Loucy (cell line): ENCODE measurements around the gene HSF5.

ENCODE experiments used
- H2AFZ ChIP-seq: fragments of 200-600 bp; sonication (generic); 2 replicates; pipeline ENCODE4 v1.6.0; 2016; ENCODE audit warnings: antibody characterized with exemption, mild to moderate bottlenecking, low read length, moderate library complexity
- H3F3A ChIP-seq: fragments of 200-600 bp; 2 replicates; pipeline ENCODE4 v1.6.0; 2016; ENCODE audit warnings: antibody characterized with exemption, low read depth, mild to moderate bottlenecking
- H3K27me3 ChIP-seq: fragments of 200-600 bp; sonication (generic); 2 replicates; pipeline ENCODE4 v1.6.1; 2014; ENCODE audit warnings: low read length, mild to moderate bottlenecking; ENCODE audit not compliant: insufficient read depth, poor library complexity, severe bottlenecking
- H3K36me3 ChIP-seq: fragments of 200-600 bp; sonication (generic); 2 replicates; pipeline ENCODE4 v1.6.1; 2016; ENCODE audit warnings: low read length; ENCODE audit not compliant: insufficient read depth
- H3K4me1 ChIP-seq: fragments of 200-600 bp; sonication (generic); 2 replicates; pipeline ENCODE4 v1.5.1; 2014; ENCODE audit warnings: low read length, mild to moderate bottlenecking; ENCODE audit not compliant: insufficient read depth, poor library complexity, severe bottlenecking
- H3K4me2 ChIP-seq: fragments of 200-600 bp; sonication (generic); 2 replicates; pipeline ENCODE4 v1.6.0; 2014; ENCODE audit warnings: antibody characterized with exemption, low read length, low read depth, mild to moderate bottlenecking; ENCODE audit not compliant: poor library complexity, severe bottlenecking
- H3K4me3 ChIP-seq: fragments of 200-600 bp; sonication (generic); 2 replicates; pipeline ENCODE4 v1.5.1; 2014; ENCODE audit warnings: low read length, mild to moderate bottlenecking, mixed read lengths; ENCODE audit not compliant: poor library complexity, severe bottlenecking
- H3K79me2 ChIP-seq: fragments of 200-600 bp; sonication (generic); 2 replicates; pipeline ENCODE4 v1.6.1; 2014; ENCODE audit warnings: low read length; ENCODE audit not compliant: insufficient read depth
- H3K9ac ChIP-seq: fragments of 200-600 bp; sonication (generic); 2 replicates; pipeline ENCODE4 v1.6.0; 2014; ENCODE audit warnings: mild to moderate bottlenecking, low read depth, low read length, moderate library complexity; ENCODE audit not compliant: poor library complexity, severe bottlenecking
- H3K9me2 ChIP-seq: fragments of 200-600 bp; sonication (generic); replicated peaks from 2 replicates; pipeline ENCODE4 v1.6.1; 2016; ENCODE audit warnings: low read depth, low read length, mixed read lengths
- H3K9me3 ChIP-seq: fragments of 200-600 bp; sonication (generic); 2 replicates; pipeline ENCODE4 v1.6.1; 2014; ENCODE audit warnings: mild to moderate bottlenecking, antibody characterized with exemption, low read length, low read depth; ENCODE audit not compliant: insufficient read depth
- H4K20me1 ChIP-seq: fragments of 200-600 bp; sonication (generic); 2 replicates; pipeline ENCODE4 v1.6.0; 2014; ENCODE audit warnings: antibody characterized with exemption, low read length, mild to moderate bottlenecking; ENCODE audit not compliant: insufficient read depth, poor library complexity, severe bottlenecking
- EZH2phosphoT487 ChIP-seq: fragments of 200-600 bp; IDR thresholded peaks from 2 replicates; pipeline ENCODE4 v1.6.1; 2018; ENCODE audit warnings: antibody characterized with exemption, mild to moderate bottlenecking, moderate library complexity, borderline replicate concordance
- TF ChIP-seq, protein P1 (sequence below): fragments of 200-600 bp; sonication (generic); conservative IDR thresholded peaks from 2 replicates; pipeline ENCODE4 v1.5.1; 2014; ENCODE audit warnings: mild to moderate bottlenecking, antibody characterized with exemption, low read length

The HSF5 gene, protein sequence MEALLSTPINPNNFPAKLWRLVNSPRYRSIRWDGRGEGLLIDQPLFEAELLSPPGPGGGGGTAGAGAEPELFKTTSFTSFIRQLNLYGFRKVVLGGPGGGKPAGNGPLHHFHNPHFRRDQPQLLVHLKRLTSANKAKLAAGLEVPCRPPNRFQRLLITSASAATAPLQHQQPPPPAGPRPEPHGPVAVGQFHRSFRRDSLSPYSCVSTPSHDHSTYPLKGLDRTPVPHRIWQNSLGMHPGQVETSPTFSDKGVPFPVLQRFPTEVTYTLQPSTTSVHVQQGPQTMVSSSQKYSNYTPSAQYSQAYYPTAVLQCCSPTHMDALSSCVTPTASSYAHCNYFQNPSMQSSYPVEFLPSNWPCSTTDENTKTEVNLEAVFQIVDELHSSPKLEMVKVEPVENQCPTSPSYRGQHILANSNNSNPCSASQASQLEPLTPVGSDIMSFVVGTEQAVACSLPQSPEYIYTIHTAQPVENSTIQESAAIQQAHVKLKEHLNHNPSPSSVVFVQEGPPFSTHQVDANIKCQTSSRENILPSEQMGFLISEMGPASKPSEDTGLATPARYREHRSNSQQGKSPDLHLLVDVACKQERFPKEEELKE

DNA sequence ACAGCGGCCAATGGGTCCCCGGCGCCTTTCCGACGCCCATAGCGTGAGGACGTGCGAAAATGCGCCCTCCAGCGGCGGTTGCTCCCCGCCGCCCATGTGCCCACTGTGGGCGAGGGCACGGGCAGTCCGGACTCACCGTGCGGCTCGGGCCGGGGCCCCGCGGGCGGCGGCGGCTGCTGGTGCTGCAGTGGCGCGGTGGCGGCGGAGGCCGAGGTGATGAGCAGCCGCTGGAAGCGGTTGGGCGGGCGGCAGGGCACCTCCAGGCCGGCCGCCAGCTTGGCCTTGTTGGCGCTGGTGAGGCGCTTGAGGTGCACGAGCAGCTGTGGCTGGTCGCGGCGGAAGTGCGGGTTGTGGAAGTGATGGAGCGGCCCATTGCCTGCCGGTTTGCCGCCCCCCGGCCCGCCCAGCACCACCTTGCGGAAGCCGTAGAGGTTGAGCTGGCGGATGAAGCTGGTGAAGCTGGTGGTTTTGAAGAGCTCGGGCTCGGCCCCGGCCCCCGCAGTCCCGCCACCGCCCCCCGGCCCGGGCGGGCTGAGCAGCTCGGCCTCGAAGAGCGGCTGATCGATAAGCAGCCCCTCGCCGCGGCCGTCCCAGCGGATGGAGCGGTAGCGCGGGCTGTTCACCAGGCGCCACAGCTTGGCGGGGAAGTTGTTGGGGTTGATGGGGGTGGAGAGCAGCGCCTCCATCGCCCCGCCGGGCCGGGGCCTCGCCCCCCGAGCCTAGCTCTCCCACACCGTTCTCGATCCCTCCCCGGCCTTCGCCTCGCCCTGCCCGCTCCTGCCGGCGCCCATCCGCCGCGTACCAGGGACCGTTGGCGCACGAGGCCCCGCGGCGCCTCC lies at the start of gene HSF5:
Gene HSF5, minus strand, starts transcription at position 820 of the 839 bp plus-strand sequence. Its CDS starts 134 bp downstream, at position 686.
- Histone ChIP-seq H3K36me3 (peaks cover 37% of the 10 kb centered on the region), H3K9me2 (no peaks in the 10 kb centered on the region), H3K4me1 (no peaks in the 10 kb centered on the region), H3K4me3 (no peak within 1 kb of the TSS), H3K27me3 (no peaks in the 10 kb centered on the region), H3K9ac (no peak within 1 kb of the TSS), H3K9me3 (no peaks in the 10 kb centered on the region), H3K79me2 (no peaks in the 10 kb centered on the region), H4K20me1 (no peaks in the 10 kb centered on the region), H3F3A (no peaks in the 10 kb centered on the region), H3K4me2 (no peak within 1 kb of the TSS), H2AFZ (no peak within 1 kb of the TSS)
- TF ChIP-seq, protein P1, sequence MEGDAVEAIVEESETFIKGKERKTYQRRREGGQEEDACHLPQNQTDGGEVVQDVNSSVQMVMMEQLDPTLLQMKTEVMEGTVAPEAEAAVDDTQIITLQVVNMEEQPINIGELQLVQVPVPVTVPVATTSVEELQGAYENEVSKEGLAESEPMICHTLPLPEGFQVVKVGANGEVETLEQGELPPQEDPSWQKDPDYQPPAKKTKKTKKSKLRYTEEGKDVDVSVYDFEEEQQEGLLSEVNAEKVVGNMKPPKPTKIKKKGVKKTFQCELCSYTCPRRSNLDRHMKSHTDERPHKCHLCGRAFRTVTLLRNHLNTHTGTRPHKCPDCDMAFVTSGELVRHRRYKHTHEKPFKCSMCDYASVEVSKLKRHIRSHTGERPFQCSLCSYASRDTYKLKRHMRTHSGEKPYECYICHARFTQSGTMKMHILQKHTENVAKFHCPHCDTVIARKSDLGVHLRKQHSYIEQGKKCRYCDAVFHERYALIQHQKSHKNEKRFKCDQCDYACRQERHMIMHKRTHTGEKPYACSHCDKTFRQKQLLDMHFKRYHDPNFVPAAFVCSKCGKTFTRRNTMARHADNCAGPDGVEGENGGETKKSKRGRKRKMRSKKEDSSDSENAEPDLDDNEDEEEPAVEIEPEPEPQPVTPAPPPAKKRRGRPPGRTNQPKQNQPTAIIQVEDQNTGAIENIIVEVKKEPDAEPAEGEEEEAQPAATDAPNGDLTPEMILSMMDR: no peak
- TF ChIP-seq EZH2phosphoT487: no peak

DNA sequence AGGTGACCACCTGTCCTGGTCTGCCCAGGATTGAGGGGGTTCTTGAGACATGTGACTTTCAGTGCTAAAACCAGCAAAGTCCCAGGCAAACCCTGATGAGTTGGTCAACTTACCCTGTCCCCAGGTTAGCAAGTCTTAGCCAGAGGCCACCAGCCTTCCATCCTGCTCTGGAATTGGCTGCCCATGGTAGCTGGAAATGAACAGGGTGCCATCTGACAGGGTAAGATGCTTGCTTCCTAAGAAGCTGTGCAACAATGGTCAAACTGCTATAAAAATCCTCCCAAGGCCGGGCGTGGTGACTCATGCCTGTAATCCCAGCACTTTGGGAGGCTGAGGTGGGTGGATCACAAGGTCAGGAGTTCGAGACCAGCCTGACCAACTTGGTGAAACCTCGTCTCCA lies 49.1 kb upstream of the HSF5 start:
- Histone ChIP-seq H3K4me3 (no peak overlapping the region), H3K27me3 (no peaks in the 10 kb centered on the region), H4K20me1 (no peaks in the 10 kb centered on the region), H3F3A (no peaks in the 10 kb centered on the region), H3K79me2 (no peaks in the 10 kb centered on the region), H3K9ac (no peak overlapping the region), H3K9me3 (no peaks in the 10 kb centered on the region), H3K4me2 (no peak overlapping the region), H3K9me2 (no peaks in the 10 kb centered on the region), H2AFZ (no peak overlapping the region), H3K4me1 (peaks cover 8% of the 10 kb centered on the region), H3K36me3 (no peaks in the 10 kb centered on the region)
- TF ChIP-seq, protein P1: no peak
- no peak for TF ChIP-seq EZH2phosphoT487

DNA sequence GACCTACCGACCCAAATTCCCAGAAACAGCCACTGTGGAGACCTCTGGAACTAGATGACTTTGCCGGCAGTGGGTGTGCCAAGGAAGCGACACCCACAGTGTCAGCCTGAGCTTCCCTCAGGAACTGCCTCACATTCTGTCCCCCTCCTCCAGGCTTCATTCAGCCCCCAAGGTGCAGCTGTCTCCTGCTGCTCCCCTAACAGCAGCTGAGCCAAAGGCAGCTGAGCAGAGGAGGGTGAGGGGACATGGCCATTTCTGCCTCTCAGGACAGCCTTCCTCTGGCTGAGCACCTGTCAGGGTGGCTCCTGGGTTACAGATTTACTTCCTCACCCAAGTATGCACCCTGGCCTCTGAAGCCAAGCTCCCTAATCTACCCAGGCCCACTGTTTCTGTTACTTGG lies 48.3 kb upstream of the HSF5 start:
- peaks cover 8% of the 10 kb centered on the region for H3K4me1 ChIP-seq
- no peaks in the 10 kb centered on the region for H3K36me3 ChIP-seq
- no peaks in the 10 kb centered on the region for H3K79me2 ChIP-seq
- no peaks in the 10 kb centered on the region for H4K20me1 ChIP-seq
- no peaks in the 10 kb centered on the region for H3F3A ChIP-seq
- H3K4me2 ChIP-seq: no peak overlapping the region
- no peak overlapping the region for H3K9ac ChIP-seq
- no peak overlapping the region for H3K4me3 ChIP-seq
- no peaks in the 10 kb centered on the region for H3K9me2 ChIP-seq
- no peaks in the 10 kb centered on the region for H3K9me3 ChIP-seq
- TF ChIP-seq, protein P1: no peak
- no peak for TF ChIP-seq EZH2phosphoT487
- no peaks in the 10 kb centered on the region for H3K27me3 ChIP-seq
- H2AFZ ChIP-seq: no peak overlapping the region
